Measurements from ENCODE around the gene TTI1. TPM values are rescaled to one million over a fixed set of nuclear protein-coding genes. Genes with fewer than 3 reads are reported as not detected.

TTI1 gene
- polyA plus RNA-seq, 1 of the 3 experiments (the other 2 are of a cell fraction) = 15.6 TPM

GRCh38 chr20:37939701-37940560, 93.3 kb downstream of the TTI1 start:
- H3K9ac ChIP-seq = no peak overlapping the region
- H3K4me1 ChIP-seq (ENCODE audit: control insufficient read depth in 1 of 2, insufficient read depth in 2 of 2, low read depth in 1 of 2, low read length in 1 of 2) = peaks cover 0 to 5% of the 10 kb centered on the region in 2 experiments; a peak in 1 of 4 replicates
- no peaks in the 10 kb centered on the region for H3K79me2 ChIP-seq (ENCODE audit: insufficient read depth)
- no peak overlapping the region for H3K4me3 ChIP-seq (ENCODE audit: low read depth in 2 of 2, low read length in 1 of 2)
- no peaks in the 10 kb centered on the region for H3K36me3 ChIP-seq (replicated peaks in 1 of 2; ENCODE audit: control insufficient read depth in 1 of 2, insufficient read depth in 2 of 2, low read length in 1 of 2)
- H2AFZ ChIP-seq (ENCODE audit: low read depth) = no peak overlapping the region
- H3K27me3 ChIP-seq (ENCODE audit: insufficient read depth) = no peaks in the 10 kb centered on the region
- TF ChIP-seq EP300 (IDR thresholded peaks at IDR 0.05; ENCODE audit: borderline replicate concordance in 1 of 2, low read depth in 1 of 2, low read length in 1 of 2) (no peak), ZBTB33 (IDR thresholded peaks at IDR 0.05; ENCODE audit: borderline replicate concordance, low read depth) (no peak), NRF1 (IDR thresholded peaks at IDR 0.05; ENCODE audit: low read depth, low read length) (no peak), GABPA (IDR thresholded peaks at IDR 0.05; ENCODE audit: low read depth) (no peak), SIN3A (IDR thresholded peaks at IDR 0.05; ENCODE audit: borderline replicate concordance, low read depth, low read length) (no peak), ELF1 (IDR thresholded peaks at IDR 0.05) (no peak), MEF2A (IDR thresholded peaks at IDR 0.05; ENCODE audit: borderline replicate concordance, low read depth) (no peak), YY1 (IDR thresholded peaks at IDR 0.05; ENCODE audit: low read depth) (no peak), NFIC (IDR thresholded peaks at IDR 0.05; ENCODE audit: borderline replicate concordance) (no peak), TCF12 (IDR thresholded peaks at IDR 0.05) (no peak), CHD2 (IDR thresholded peaks at IDR 0.05; ENCODE audit: low read length, partially characterized antibody) (no peak), USF1 (IDR thresholded peaks at IDR 0.05; ENCODE audit: borderline replicate concordance, low read depth) (no peak), MXI1 (IDR thresholded peaks at IDR 0.05; ENCODE audit: low read depth, low read length) (no peak), IRF3 (IDR thresholded peaks at IDR 0.05; ENCODE audit: low read depth, low read length) (no peak), RAD21 (IDR thresholded peaks at IDR 0.05; ENCODE audit: low read length) (no peak), POLR2AphosphoS5 (IDR thresholded peaks at IDR 0.05; ENCODE audit: low read depth, low read length) (no peak), FOSL2 (IDR thresholded peaks at IDR 0.05; ENCODE audit: borderline replicate concordance, low read depth) (no peak)
- no peaks in the 10 kb centered on the region for H3K9me3 ChIP-seq
- H3K9me2 ChIP-seq = no peaks in the 10 kb centered on the region
- ChIA-PET CTCF (no interaction called here), POLR2A (no interaction called here)
- 83% methylated on average over 22 of the region's 25 CpGs for WGBS (ENCODE audit: low lambda C conversion rate)
- no peak overlapping the region for H3K4me2 ChIP-seq
- no peaks in the 10 kb centered on the region for H3F3A ChIP-seq (replicated peaks; ENCODE audit: insufficient read depth)
- DNase-seq = no peak
- H4K20me1 ChIP-seq (ENCODE audit: insufficient read depth) = no peaks in the 10 kb centered on the region
- no peak overlapping the region for H3K27ac ChIP-seq (ENCODE audit: low read depth in 2 of 2, low read length in 1 of 2)
